Measurements from ENCODE around the gene TALDO1.

The TALDO1 gene

DNA sequence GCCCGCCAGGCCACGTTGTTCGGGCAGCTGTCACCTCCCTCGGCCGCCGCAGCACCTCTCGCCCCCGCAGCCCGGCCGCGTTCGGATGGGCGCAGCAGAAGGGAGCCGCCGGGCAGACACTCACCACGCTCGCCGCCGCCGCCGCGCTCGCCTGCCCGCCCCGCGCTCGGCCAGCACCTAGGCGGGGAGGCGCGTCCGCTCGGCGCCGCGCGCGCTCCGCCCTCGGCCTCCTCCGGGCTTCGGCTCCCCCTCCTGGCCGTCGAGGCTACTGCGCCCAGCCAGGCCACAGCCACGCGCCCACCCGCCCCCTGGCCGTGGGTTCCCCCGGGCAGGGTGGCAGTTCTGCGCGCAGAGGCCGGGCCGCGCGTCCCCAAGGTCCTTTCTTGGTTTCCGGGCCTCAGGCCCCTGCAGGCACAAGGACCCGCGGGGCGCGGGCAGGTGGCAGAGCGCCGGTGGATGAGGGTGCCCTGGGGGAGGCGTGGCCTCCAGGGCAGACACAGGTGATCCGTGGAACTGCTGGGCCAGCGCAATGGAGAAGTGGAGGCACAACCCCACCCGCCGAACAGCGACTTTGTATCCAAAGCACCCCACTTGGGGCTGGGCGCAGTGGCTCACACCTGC is 50.9 kb downstream of the TALDO1 start, which contains the start of gene SLC25A22:
Gene SLC25A22 (minus strand): TSS at position 189 of the 621 bp plus-strand sequence. CDS start 3,275 bp downstream, outside the sequence.
- Histone ChIP-seq H3K4me1 (peaks cover 0 to 38% (median 24%) of the 10 kb centered on the region in 4 donors), H3K36me3 (peaks cover 0 to 49% (median 8%) of the 10 kb centered on the region in 3 donors), H3K4me3 (peak within 1 kb of the TSS; percentile 68 to 88), H3K27ac (peak within 1 kb of the TSS; percentile 71 to 85), H3K9me3 (no peaks in the 10 kb centered on the region), H3K27me3 (no peaks in the 10 kb centered on the region)
- intact Hi-C loops (cut with DNase I; ENCODE audit: low total_unique reads), result no loop called here
- TF ChIP-seq, protein P1, sequence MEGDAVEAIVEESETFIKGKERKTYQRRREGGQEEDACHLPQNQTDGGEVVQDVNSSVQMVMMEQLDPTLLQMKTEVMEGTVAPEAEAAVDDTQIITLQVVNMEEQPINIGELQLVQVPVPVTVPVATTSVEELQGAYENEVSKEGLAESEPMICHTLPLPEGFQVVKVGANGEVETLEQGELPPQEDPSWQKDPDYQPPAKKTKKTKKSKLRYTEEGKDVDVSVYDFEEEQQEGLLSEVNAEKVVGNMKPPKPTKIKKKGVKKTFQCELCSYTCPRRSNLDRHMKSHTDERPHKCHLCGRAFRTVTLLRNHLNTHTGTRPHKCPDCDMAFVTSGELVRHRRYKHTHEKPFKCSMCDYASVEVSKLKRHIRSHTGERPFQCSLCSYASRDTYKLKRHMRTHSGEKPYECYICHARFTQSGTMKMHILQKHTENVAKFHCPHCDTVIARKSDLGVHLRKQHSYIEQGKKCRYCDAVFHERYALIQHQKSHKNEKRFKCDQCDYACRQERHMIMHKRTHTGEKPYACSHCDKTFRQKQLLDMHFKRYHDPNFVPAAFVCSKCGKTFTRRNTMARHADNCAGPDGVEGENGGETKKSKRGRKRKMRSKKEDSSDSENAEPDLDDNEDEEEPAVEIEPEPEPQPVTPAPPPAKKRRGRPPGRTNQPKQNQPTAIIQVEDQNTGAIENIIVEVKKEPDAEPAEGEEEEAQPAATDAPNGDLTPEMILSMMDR (IDR thresholded peaks at IDR 0.05), result peak; percentile 81 to 87
- peak in 1 of 2 donors; percentile 82 for DNase-seq

DNA sequence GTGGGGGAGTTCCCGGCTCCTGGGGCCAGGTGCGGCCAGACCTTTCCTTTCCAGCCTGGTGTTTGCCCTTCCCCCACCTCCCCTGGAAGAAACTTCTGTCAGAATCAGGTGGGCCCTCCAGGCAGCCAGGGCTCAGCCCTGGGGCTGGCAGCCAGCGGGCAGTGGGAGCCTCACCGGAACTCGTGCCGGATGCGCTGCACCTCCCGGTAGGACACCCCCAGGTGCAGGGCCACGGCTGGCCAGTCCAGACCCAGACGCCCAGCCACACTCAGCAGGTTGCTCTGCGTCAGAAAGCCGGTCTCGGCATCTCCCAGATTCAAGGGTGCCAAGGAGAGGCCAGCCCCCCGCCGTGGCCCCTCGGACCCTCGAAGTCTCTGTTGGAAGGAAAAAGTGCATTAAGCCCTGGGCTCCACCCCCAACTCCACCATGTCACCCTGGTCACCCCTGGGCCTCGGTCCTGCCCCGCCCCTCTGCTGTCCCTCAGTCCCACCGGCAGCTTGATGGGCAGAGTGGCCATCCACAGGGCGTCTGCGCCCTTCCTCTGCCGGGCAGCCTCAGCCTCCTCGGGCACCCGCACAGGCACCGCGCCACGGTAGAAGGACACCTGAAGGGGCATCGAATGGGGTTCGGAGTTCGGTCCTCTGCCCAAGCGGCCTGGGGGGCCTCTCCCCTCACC is 52.5 kb downstream of the TALDO1 start:
- H3K9me3 ChIP-seq, result no peaks in the 10 kb centered on the region
- H3K36me3 ChIP-seq, result peaks cover 0 to 42% (median 8%) of the 10 kb centered on the region in 3 donors
- no peaks in the 10 kb centered on the region for H3K27me3 ChIP-seq
- TF ChIP-seq, protein P1 (IDR thresholded peaks at IDR 0.05), result no peak
- H3K27ac ChIP-seq, result no peak overlapping the region
- no peak overlapping the region for H3K4me3 ChIP-seq
- DNase-seq, result no peak
- peaks cover 0 to 42% (median 35%) of the 10 kb centered on the region in 4 donors for H3K4me1 ChIP-seq
- intact Hi-C loops (cut with DNase I; ENCODE audit: low total_unique reads), result loop anchor here (10.0 kb wide), 1 partner anchor 225 kb away; the partner anchor contains the start of gene PHRF1

DNA sequence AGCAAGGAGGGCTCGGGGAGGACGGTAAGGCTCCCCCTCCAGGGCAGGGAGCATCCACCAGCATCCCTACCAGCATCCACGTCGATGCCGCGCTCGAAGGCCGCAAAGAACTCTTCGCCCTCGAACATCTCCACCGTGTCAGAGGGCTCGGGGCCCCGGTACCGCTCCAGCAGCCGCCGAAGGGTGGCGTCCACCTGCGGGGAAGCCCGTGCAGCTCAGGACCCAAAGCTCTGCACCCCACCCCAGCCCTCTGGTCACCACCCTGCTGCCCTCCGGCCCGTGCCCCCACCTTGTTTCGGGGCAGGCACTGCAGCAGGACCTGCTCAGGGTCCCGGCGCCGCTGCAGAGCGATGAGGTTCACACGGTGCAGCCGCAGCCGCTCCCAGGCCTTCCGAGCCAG is 53.2 kb downstream of the TALDO1 start:
- Histone ChIP-seq H3K4me3 (no peak overlapping the region), H3K27ac (no peak overlapping the region), H3K9me3 (no peaks in the 10 kb centered on the region), H3K36me3 (peaks cover 0 to 42% (median 8%) of the 10 kb centered on the region in 3 donors), H3K4me1 (peaks cover 0 to 42% (median 31%) of the 10 kb centered on the region in 4 donors), H3K27me3 (no peaks in the 10 kb centered on the region)
- intact Hi-C loops (cut with DNase I; ENCODE audit: low total_unique reads), result loop anchor here (10.0 kb wide), 1 partner anchor 226 kb away; the partner anchor contains the start of gene PHRF1
- DNase-seq, result no peak
- TF ChIP-seq, protein P1 (IDR thresholded peaks at IDR 0.05), result no peak

DNA sequence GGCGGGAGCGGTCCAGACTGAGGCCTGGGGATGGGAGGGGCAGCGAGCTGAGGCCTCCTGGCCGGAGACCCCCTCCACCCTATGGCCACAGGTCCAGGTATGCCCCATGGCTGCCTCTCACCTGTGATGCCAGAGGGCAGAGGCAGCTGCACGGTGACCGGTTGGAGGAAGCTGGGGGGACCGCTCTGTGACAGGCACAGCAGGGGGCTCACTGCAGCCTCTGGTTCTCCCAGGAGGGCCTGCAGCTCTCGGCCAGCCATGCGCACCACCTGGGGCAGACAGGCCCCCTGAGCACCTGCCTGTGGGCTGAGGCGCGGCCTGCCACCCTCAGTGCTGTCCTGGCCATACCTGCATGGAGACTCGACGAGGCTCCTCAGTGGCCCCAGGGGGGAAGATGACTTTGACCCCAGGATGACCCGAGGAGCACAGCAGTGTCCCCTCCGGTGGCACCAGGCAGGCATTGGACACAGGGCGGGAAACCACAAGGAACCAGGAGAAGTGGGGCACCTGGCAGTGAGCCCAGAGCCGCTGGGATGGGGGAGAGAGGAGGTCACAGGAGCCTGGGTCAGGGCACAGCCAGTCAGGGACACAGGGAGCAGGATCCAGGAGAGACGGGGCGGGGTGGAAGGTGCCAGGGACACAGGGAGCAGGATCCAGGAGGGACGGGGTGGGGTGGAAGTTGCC is 54.0 kb downstream of the TALDO1 start:
- H3K9me3 ChIP-seq, result no peaks in the 10 kb centered on the region
- no peak for DNase-seq
- TF ChIP-seq, protein P1 (IDR thresholded peaks at IDR 0.05), result no peak
- no peak overlapping the region for H3K27ac ChIP-seq
- H3K27me3 ChIP-seq, result no peaks in the 10 kb centered on the region
- no peak overlapping the region for H3K4me3 ChIP-seq
- peaks cover 0 to 42% (median 8%) of the 10 kb centered on the region in 3 donors for H3K36me3 ChIP-seq
- peaks cover 0 to 36% (median 27%) of the 10 kb centered on the region in 4 donors for H3K4me1 ChIP-seq
- intact Hi-C loops (cut with DNase I; ENCODE audit: low total_unique reads), result loop anchor here (10.0 kb wide), 1 partner anchor 226 kb away; the partner anchor contains the start of gene PHRF1

DNA sequence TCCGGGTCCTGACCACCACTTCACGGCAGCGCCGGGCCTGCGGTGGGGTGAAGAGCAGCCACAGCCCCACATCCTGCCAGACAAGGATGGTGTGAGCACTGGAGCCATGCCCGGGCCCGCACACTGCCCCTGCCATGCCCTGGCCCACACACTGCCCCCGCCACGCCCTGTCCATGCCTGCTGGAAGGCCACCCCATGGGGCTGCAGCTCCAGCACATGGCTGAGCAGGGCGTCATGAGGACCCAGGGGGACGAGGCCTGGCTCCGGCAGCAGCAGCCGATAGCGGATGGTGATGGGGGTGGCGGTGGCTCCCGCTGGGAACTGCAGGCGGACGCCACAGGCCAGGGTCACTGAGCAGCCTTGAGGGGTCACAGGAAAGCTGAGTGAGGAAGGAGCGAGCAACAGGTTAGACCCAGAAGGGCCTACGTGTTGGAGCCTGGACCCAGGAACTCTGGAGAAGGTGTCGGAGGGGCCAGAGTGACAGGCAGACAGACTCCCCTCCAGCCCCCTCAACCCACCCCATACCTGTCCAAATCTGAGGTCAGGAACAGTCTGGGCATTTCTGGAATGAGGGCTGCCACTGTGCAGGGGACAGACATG is 54.9 kb downstream of the TALDO1 start:
- no peak overlapping the region for H3K4me3 ChIP-seq
- H3K27me3 ChIP-seq, result no peaks in the 10 kb centered on the region
- no peak overlapping the region for H3K27ac ChIP-seq
- H3K4me1 ChIP-seq, result peaks cover 0 to 28% (median 19%) of the 10 kb centered on the region in 4 donors
- intact Hi-C loops (cut with DNase I; ENCODE audit: low total_unique reads), result loop anchor here (10.0 kb wide), 1 partner anchor 227 kb away; the partner anchor contains the start of gene PHRF1
- no peaks in the 10 kb centered on the region for H3K9me3 ChIP-seq
- H3K36me3 ChIP-seq, result peaks cover 0 to 42% (median 8%) of the 10 kb centered on the region in 3 donors
- no peak for DNase-seq
- TF ChIP-seq, protein P1 (IDR thresholded peaks at IDR 0.05), result no peak
